ENCODE data around the gene LRMDA.

The LRMDA gene

GRCh38 chr10:76274933-76275332 is 843.5 kb downstream of the LRMDA start:
- DNase-seq (ENCODE audit: low spot score): no peak

GRCh38 chr10:76278811-76279460 is 847.5 kb downstream of the LRMDA start:
- no peak for DNase-seq (ENCODE audit: low spot score)

GRCh38 chr10:76281659-76282058 is 850.2 kb downstream of the LRMDA start:
- no peak for DNase-seq (ENCODE audit: low spot score)

GRCh38 chr10:76282061-76283025 is 850.9 kb downstream of the LRMDA start:
- no peak for DNase-seq (ENCODE audit: low spot score)

- DNase-seq (ENCODE audit: low spot score): no peak
These were observed 852.9 kb downstream of the LRMDA start for GRCh38 chr10:76284351-76284750.

GRCh38 chr10:76285012-76285411 is 853.6 kb downstream of the LRMDA start:
- no peak for DNase-seq (ENCODE audit: low spot score)

- DNase-seq (ENCODE audit: low spot score): no peak
These were observed 854.1 kb downstream of the LRMDA start for GRCh38 chr10:76285515-76285914.

GRCh38 chr10:76286536-76286935 is 855.1 kb downstream of the LRMDA start:
- DNase-seq (ENCODE audit: low spot score): no peak

GRCh38 chr10:76287856-76288255 is 856.4 kb downstream of the LRMDA start:
- no peak for DNase-seq (ENCODE audit: low spot score)

- DNase-seq (ENCODE audit: low spot score): no peak
These were observed 859.8 kb downstream of the LRMDA start for GRCh38 chr10:76291175-76291574.

- no peak for DNase-seq (ENCODE audit: low spot score)
These were observed 860.5 kb downstream of the LRMDA start for GRCh38 chr10:76291885-76292284.

- DNase-seq (ENCODE audit: low spot score): no peak
These were observed 865.5 kb downstream of the LRMDA start for GRCh38 chr10:76296957-76297356.

- no peak for DNase-seq (ENCODE audit: low spot score)
These were observed 865.9 kb downstream of the LRMDA start for GRCh38 chr10:76297358-76297757.

- DNase-seq (ENCODE audit: low spot score): no peak
These were observed 866.4 kb downstream of the LRMDA start for GRCh38 chr10:76297780-76298281.

- no peak for DNase-seq (ENCODE audit: low spot score)
These were observed 866.9 kb downstream of the LRMDA start for GRCh38 chr10:76298329-76298728.

- no peak for DNase-seq (ENCODE audit: low spot score)
These were observed 868.1 kb downstream of the LRMDA start for GRCh38 chr10:76299501-76299900.

- DNase-seq (ENCODE audit: low spot score): no peak
These were observed 869.8 kb downstream of the LRMDA start for GRCh38 chr10:76301211-76301610.

GRCh38 chr10:76301950-76302349 is 870.5 kb downstream of the LRMDA start:
- no peak for DNase-seq (ENCODE audit: low spot score)

GRCh38 chr10:76302481-76302880 is 871.1 kb downstream of the LRMDA start:
- DNase-seq (ENCODE audit: low spot score): no peak

- no peak for DNase-seq (ENCODE audit: low spot score)
These were observed 871.7 kb downstream of the LRMDA start for GRCh38 chr10:76302961-76303630.

- no peak for DNase-seq (ENCODE audit: low spot score)
These were observed 872.4 kb downstream of the LRMDA start for GRCh38 chr10:76303682-76304316.

Measured in CD4-positive, alpha-beta T cell treated with Interleukin-2 at 100 ng/mL for 4 hours (primary cell).